IMR-90 (cell line): ENCODE data around the gene KRT222. TPM values are rescaled to one million over a fixed set of nuclear protein-coding genes. Genes with fewer than 3 reads are reported as not detected.

Source experiments
- ATAC-seq: fragments of 200-7000 bp; cut with Tn5 transposase; 2 replicates; pipeline ENCODE4 v1.9.1; 2020; ENCODE audit warnings: low read depth, mild to moderate bottlenecking, moderate library complexity
- BruUV-seq: library from RNA; stranded (reverse); fragments of 400-500 nt; replicated peaks from 2 replicates; lab custom pipeline; 2021; lab: Mats Ljungman, UMichigan
- CTCF ChIA-PET: fragments of 300-600 bp; formaldehyde crosslinking; extraction: SDS; loops from one replicate; lab custom pipeline; 2021; ENCODE audit warnings: antibody characterized with exemption; lab: Yijun Ruan, JAX
- POLR2A ChIA-PET: fragments of 300-600 bp; sonication (Branson Sonifier 250); formaldehyde crosslinking; loops from one replicate; lab custom pipeline; 2022; ENCODE audit warnings: antibody characterized with exemption; ENCODE audit not compliant: unreplicated experiment; lab: Charles Lee
- DNase-seq: peaks from one replicate; pipeline ENCODE4 v3.0.0; 2013
- H2AFZ ChIP-seq: replicated peaks from 2 replicates; pipeline ENCODE3; 2013; ENCODE audit warnings: low read length, mild to moderate bottlenecking; ENCODE audit not compliant: poor library complexity
- H2AK5ac ChIP-seq: 2 replicates; pipeline ENCODE4 v1.6.1; 2013; ENCODE audit warnings: low read depth, low read length, inconsistent platforms
- H2AK9ac ChIP-seq: replicated peaks from 2 replicates; pipeline ENCODE3; 2013; ENCODE audit warnings: mild to moderate bottlenecking, low read depth, low read length, moderate library complexity; ENCODE audit not compliant: poor library complexity
- H2BK120ac ChIP-seq: 2 replicates; pipeline ENCODE4 v1.6.1; 2013; ENCODE audit warnings: low read depth, low read length, inconsistent platforms
- H2BK15ac ChIP-seq: 3 replicates; pipeline ENCODE4 v1.6.1; 2013; ENCODE audit warnings: low read depth, low read length, inconsistent platforms
- H2BK20ac ChIP-seq: 2 replicates; pipeline ENCODE4 v1.6.1; 2013; ENCODE audit warnings: low read depth, mild to moderate bottlenecking, inconsistent platforms, low read length, moderate library complexity
- H2BK5ac ChIP-seq: 2 replicates; pipeline ENCODE4 v1.6.1; 2013; ENCODE audit warnings: mild to moderate bottlenecking, low read depth, low read length, inconsistent platforms; ENCODE audit not compliant: poor library complexity, severe bottlenecking
- H3K14ac ChIP-seq: replicated peaks from 2 replicates; pipeline ENCODE4 v1.6.1; 2013; ENCODE audit warnings: low read depth, low read length, inconsistent platforms
- H3K18ac ChIP-seq: 2 replicates; pipeline ENCODE4 v1.6.1; 2013; ENCODE audit warnings: low read depth, low read length, control low read depth
- H3K23ac ChIP-seq: 2 replicates; pipeline ENCODE4 v1.6.1; 2013; ENCODE audit warnings: low read depth, low read length, inconsistent platforms
- H3K27ac ChIP-seq: 2 replicates; pipeline ENCODE4 v1.5.1; 2013; ENCODE audit warnings: mild to moderate bottlenecking, control low read depth, low read length; ENCODE audit not compliant: insufficient read depth
- H3K27me3 ChIP-seq: 2 replicates; pipeline ENCODE4 v1.6.1; 2013; ENCODE audit warnings: low read length; ENCODE audit not compliant: control insufficient read depth, insufficient read depth
- H3K36me3 ChIP-seq: 2 replicates; pipeline ENCODE4 v1.6.1; 2013; ENCODE audit warnings: low read length, mixed read lengths; ENCODE audit not compliant: control insufficient read depth, insufficient read depth
- H3K4ac ChIP-seq: 2 replicates; pipeline ENCODE4 v1.6.1; 2013; ENCODE audit warnings: low read depth, low read length, inconsistent platforms
- H3K4me1 ChIP-seq: 2 replicates; pipeline ENCODE4 v1.6.1; 2013; ENCODE audit warnings: low read length, mixed read lengths; ENCODE audit not compliant: control insufficient read depth, insufficient read depth
- H3K4me2 ChIP-seq: 2 replicates; pipeline ENCODE4 v1.6.1; 2013; ENCODE audit warnings: low read depth, mild to moderate bottlenecking, control low read depth, low read length, moderate library complexity
- H3K4me3 ChIP-seq: 2 replicates; pipeline ENCODE4 v1.5.1; 2013; ENCODE audit warnings: low read depth, mild to moderate bottlenecking, control low read depth, low read length, moderate library complexity; ENCODE audit not compliant: insufficient read depth
- H3K56ac ChIP-seq: 2 replicates; pipeline ENCODE4 v1.6.1; 2013; ENCODE audit warnings: low read length, inconsistent platforms; ENCODE audit not compliant: insufficient read depth; ENCODE audit errors: extremely low read depth
- H3K79me1 ChIP-seq, 2 experiments: 2 replicates each; pipeline ENCODE4 v1.6.1; 2013; ENCODE audit warnings: low read length in 2 of 2, inconsistent platforms in 1 of 2, low read depth in 1 of 2
- H3K9ac ChIP-seq: 2 replicates; pipeline ENCODE4 v1.6.1; 2013; ENCODE audit warnings: low read depth, low read length, control low read depth
- H3K9me1 ChIP-seq: 2 replicates; pipeline ENCODE4 v1.6.1; 2013; ENCODE audit warnings: low read length, inconsistent platforms; ENCODE audit not compliant: insufficient read depth
- H3K9me3 ChIP-seq: 2 replicates; pipeline ENCODE4 v1.6.1; 2013; ENCODE audit warnings: low read length; ENCODE audit not compliant: control insufficient read depth, insufficient read depth
- H4K20me1 ChIP-seq: 2 replicates; pipeline ENCODE4 v1.6.1; 2013; ENCODE audit warnings: low read length, inconsistent platforms; ENCODE audit not compliant: insufficient read depth
- H4K5ac ChIP-seq: 2 replicates; pipeline ENCODE4 v1.6.1; 2013; ENCODE audit warnings: mild to moderate bottlenecking, low read depth, low read length, control low read depth
- H4K8ac ChIP-seq, 2 experiments: 2 replicates each; pipeline ENCODE4 v1.6.1; 2013; ENCODE audit warnings: low read depth in 2 of 2, low read length in 2 of 2, control low read depth in 1 of 2, inconsistent platforms in 1 of 2
- H4K91ac ChIP-seq: 2 replicates; pipeline ENCODE4 v1.6.1; 2013; ENCODE audit warnings: low read depth, low read length, inconsistent platforms; ENCODE audit not compliant: insufficient read depth
- BHLHE40 ChIP-seq: fragments of 150-350 bp; IDR thresholded peaks from 2 replicates; pipeline ENCODE4 v1.6.1; 2016; ENCODE audit warnings: mild to moderate bottlenecking, low read depth, low read length
- CTCF ChIP-seq: conservative IDR thresholded peaks from 2 replicates; pipeline ENCODE4 v1.5.1; 2012; ENCODE audit warnings: mild to moderate bottlenecking, low read depth, low read length, improper control_type of control experiment
- MAZ ChIP-seq: IDR thresholded peaks from 2 replicates; pipeline ENCODE4 v1.6.1; 2012; ENCODE audit warnings: low read depth, mild to moderate bottlenecking, low read length, improper control_type of control experiment, moderate library complexity, borderline replicate concordance
- WGBS, 2 experiments: methylation state at CpG; one replicate each; pipeline versions ENCODE4 v1.1.5 to v1.1.7; 2013; ENCODE audit warnings: missing lambda C conversion rate in 2 of 2; ENCODE audit not compliant: insufficient read length in 1 of 2; ENCODE audit errors: extremely low coverage in 2 of 2; 5-methylcytosine and 5-hydroxymethylcytosine counted together
- dilution Hi-C: fragments of 300-500 bp; cut with HindIII; formaldehyde crosslinking; loops from one replicate; pipeline ENCODE4 v1.14.3; 2018; ENCODE audit warnings: low sequenced_read_pairs; ENCODE audit not compliant: unreplicated experiment
- in situ Hi-C: fragments of 300-500 bp; cut with MboI; formaldehyde crosslinking; loops from 3 replicates; pipeline ENCODE4 v1.14.3; 2019; ENCODE audit warnings: low sequenced_read_pairs, inconsistent platforms, mixed read lengths
- intact Hi-C: fragments of 100-400 bp; cut with micrococcal nuclease; formaldehyde crosslinking; loops from 2 replicates; pipeline ENCODE4 v1.10.0; 2022
- polyA plus RNA-seq, 3 experiments: library from polyadenylated mRNA; depleted of rRNA; stranded (reverse); fragments of >200 nt; gene quantifications; 2 replicates each; pipeline ENCODE4 v1.2.3, GENCODE V29; 2012; ENCODE audit warnings: low replicate concordance in 1 of 3
- total RNA-seq: library from RNA; depleted of rRNA; stranded (reverse); fragments of >200 nt; gene quantifications from 2 replicates; pipeline ENCODE4 v1.2.3, GENCODE V29; 2012
- TF ChIP-seq, protein P1 (sequence below): fragments of 150-350 bp; IDR thresholded peaks from 2 replicates; pipeline ENCODE4 v1.6.1; 2017; ENCODE audit warnings: mild to moderate bottlenecking, antibody characterized with exemption, low read length, low read depth

The KRT222 gene
- total and polyA plus RNA-seq, 2 of the 4 experiments (the other 2 are of a cell fraction), result not detected

DNA sequence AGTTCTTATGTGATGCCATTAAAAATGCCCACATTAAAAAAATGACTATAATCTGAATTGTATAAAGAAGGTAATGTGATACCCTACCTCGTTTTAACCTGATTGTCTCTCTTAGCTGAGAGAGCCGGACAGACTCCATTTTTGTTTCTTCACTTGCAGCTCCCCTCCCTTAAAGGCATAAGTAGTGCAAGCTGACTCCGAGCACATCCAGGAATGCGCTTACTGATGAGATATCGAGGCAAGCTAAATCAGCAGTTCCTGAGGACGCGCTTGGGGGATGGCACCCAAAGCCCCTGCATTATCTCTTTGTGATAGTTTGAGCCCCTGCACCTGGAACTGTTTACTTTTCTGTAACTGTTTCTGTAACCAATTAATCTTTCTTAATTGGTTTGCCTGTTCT, 32.3 kb upstream of the KRT222 start:
- Histone ChIP-seq H4K8ac (no peak overlapping the region), H3K4me3 (no peak overlapping the region), H3K9me3 (no peaks in the 10 kb centered on the region; the same call in 1 of the 2 replicates), H3K36me3 (no peaks in the 10 kb centered on the region), H2AFZ (no peak overlapping the region), H4K20me1 (no peaks in the 10 kb centered on the region), H3K79me1 (no peaks in the 10 kb centered on the region), H3K4me1 (no peaks in the 10 kb centered on the region), H2BK120ac (no peak overlapping the region), H3K23ac (no peak overlapping the region), H4K5ac (no peak overlapping the region), H3K18ac (no peak overlapping the region), H3K9me1 (no peaks in the 10 kb centered on the region), H3K27ac (no peak overlapping the region), H2BK15ac (no peak overlapping the region), H3K14ac (no peak overlapping the region), H2AK9ac (no peak overlapping the region), H4K91ac (no peak overlapping the region), H3K56ac (no peak overlapping the region), H2AK5ac (no peak overlapping the region), H3K4ac (no peak overlapping the region), H3K27me3 (peaks cover 59% of the 10 kb centered on the region), H3K4me2 (no peak overlapping the region), H2BK20ac (no peak overlapping the region), H2BK5ac (no peak overlapping the region), H3K9ac (no peak overlapping the region)
- ChIA-PET CTCF (no interaction called here), POLR2A (no interaction called here)
- DNase-seq (no peak), ATAC-seq (no peak)
- in situ Hi-C loops, result no loop called here
- intact Hi-C loops, result no loop called here
- no TSS peak for BruUV-seq
- WGBS, 2 experiments, result no CpG with 5 or more reads among the region's 7 CpGs
- dilution Hi-C loops, result no loop called here
- TF ChIP-seq BHLHE40 (no peak), CTCF (no peak), MAZ (no peak)
- TF ChIP-seq, protein P1, sequence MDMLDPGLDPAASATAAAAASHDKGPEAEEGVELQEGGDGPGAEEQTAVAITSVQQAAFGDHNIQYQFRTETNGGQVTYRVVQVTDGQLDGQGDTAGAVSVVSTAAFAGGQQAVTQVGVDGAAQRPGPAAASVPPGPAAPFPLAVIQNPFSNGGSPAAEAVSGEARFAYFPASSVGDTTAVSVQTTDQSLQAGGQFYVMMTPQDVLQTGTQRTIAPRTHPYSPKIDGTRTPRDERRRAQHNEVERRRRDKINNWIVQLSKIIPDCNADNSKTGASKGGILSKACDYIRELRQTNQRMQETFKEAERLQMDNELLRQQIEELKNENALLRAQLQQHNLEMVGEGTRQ, result no peak
